H1 (cell line): ENCODE results near the gene NTMT1. TPM values are rescaled to one million over a fixed set of nuclear protein-coding genes. Genes with fewer than 3 reads are reported as not detected.

Experiments
- CBX5 ChIP-seq: fragments of 300-800, 300-1000 bp; sonication (generic); IDR thresholded peaks from 2 replicates; pipeline ENCODE4 v1.7.1; 2016; ENCODE audit warnings: antibody characterized with exemption, low read length, low read depth
- polyA plus RNA-seq, 7 experiments: library from polyadenylated mRNA; depleted of rRNA in 3 of 7; stranded (reverse) in 5 of 7; unstranded in 2 of 7; fragments of >200 nt in 5 of 7; fragments of 200-250 nt in 2 of 7; gene quantifications; 1 replicate in 5 of 7; 2 replicates in 1 of 7; 4 replicates in 1 of 7; pipeline versions ENCODE4 v1.2.1 to v1.2.3, GENCODE V29; 2011 to 2013; ENCODE audit warnings: missing spikeins in 2 of 7, mixed read lengths in 2 of 7
- total RNA-seq: library from RNA; stranded (reverse); fragmentation: NEBNext Ultra II Directional; extraction: Animal tissue kit (Norgen Biotek cat#: 25700); gene quantifications from 2 replicates; pipeline ENCODE4 v1.2.1, GENCODE V29; 2021
- TF ChIP-seq, protein P1 (sequence below): IDR thresholded peaks from 2 replicates; pipeline ENCODE4 v1.6.1; 2012; ENCODE audit warnings: inconsistent platforms

The NTMT1 gene
- total and polyA plus RNA-seq, 2 of the 8 experiments (the other 6 are each of a cell fraction or from before 2014, with no cell fraction given), result 66.8 to 70.2 TPM

GRCh38 chr9:129623331-129623730 is 2.6 kb upstream of the NTMT1 start (continued):
- TF ChIP-seq, protein P1, sequence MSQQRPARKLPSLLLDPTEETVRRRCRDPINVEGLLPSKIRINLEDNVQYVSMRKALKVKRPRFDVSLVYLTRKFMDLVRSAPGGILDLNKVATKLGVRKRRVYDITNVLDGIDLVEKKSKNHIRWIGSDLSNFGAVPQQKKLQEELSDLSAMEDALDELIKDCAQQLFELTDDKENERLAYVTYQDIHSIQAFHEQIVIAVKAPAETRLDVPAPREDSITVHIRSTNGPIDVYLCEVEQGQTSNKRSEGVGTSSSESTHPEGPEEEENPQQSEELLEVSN, result no peak
- TF ChIP-seq CBX5, result no peak
